ENCODE measurements around the gene NEB.

The NEB gene

GRCh38 chr2:151632993-151633565, 101.2 kb downstream of the NEB start:
- TF ChIP-seq GATA2 (IDR thresholded peaks at IDR 0.05; ENCODE audit: low read depth, low read length) (no peak), GATA3 (IDR thresholded peaks at IDR 0.05; ENCODE audit: low read depth, low read length) (no peak)

- TF ChIP-seq GATA3 (IDR thresholded peaks at IDR 0.05; ENCODE audit: low read depth, low read length) (no peak), GATA2 (IDR thresholded peaks at IDR 0.05; ENCODE audit: low read depth, low read length) (no peak)
Measured at GRCh38 chr2:151630372-151630771, 103.9 kb downstream of the NEB start.

- TF ChIP-seq GATA2 (IDR thresholded peaks at IDR 0.05; ENCODE audit: low read depth, low read length) (no peak), GATA3 (IDR thresholded peaks at IDR 0.05; ENCODE audit: low read depth, low read length) (no peak)
Measured at GRCh38 chr2:151627353-151627752, 106.9 kb downstream of the NEB start.

- TF ChIP-seq GATA2 (IDR thresholded peaks at IDR 0.05; ENCODE audit: low read depth, low read length): no peak
- TF ChIP-seq GATA3 (IDR thresholded peaks at IDR 0.05; ENCODE audit: low read depth, low read length): no peak
Measured at GRCh38 chr2:151624271-151624670, 110.0 kb downstream of the NEB start.

GRCh38 chr2:151623631-151624030, 110.6 kb downstream of the NEB start:
- TF ChIP-seq GATA3 (IDR thresholded peaks at IDR 0.05; ENCODE audit: low read depth, low read length): no peak
- no peak for TF ChIP-seq GATA2 (IDR thresholded peaks at IDR 0.05; ENCODE audit: low read depth, low read length)

GRCh38 chr2:151620761-151621160, 113.5 kb downstream of the NEB start:
- no peak for TF ChIP-seq GATA3 (IDR thresholded peaks at IDR 0.05; ENCODE audit: low read depth, low read length)
- no peak for TF ChIP-seq GATA2 (IDR thresholded peaks at IDR 0.05; ENCODE audit: low read depth, low read length)

- TF ChIP-seq GATA3 (IDR thresholded peaks at IDR 0.05; ENCODE audit: low read depth, low read length) (no peak), GATA2 (IDR thresholded peaks at IDR 0.05; ENCODE audit: low read depth, low read length) (no peak)
Measured at GRCh38 chr2:151619337-151619989, 114.8 kb downstream of the NEB start.

- TF ChIP-seq GATA3 (IDR thresholded peaks at IDR 0.05; ENCODE audit: low read depth, low read length): no peak
Measured at GRCh38 chr2:151616760-151617339, 117.4 kb downstream of the NEB start.

GRCh38 chr2:151614606-151615306, 119.5 kb downstream of the NEB start:
- TF ChIP-seq GATA3 (IDR thresholded peaks at IDR 0.05; ENCODE audit: low read depth, low read length): no peak
- no peak for TF ChIP-seq GATA2 (IDR thresholded peaks at IDR 0.05; ENCODE audit: low read depth, low read length)

GRCh38 chr2:151614159-151614558, 120.1 kb downstream of the NEB start:
- TF ChIP-seq GATA3 (IDR thresholded peaks at IDR 0.05; ENCODE audit: low read depth, low read length): no peak
- no peak for TF ChIP-seq GATA2 (IDR thresholded peaks at IDR 0.05; ENCODE audit: low read depth, low read length)

GRCh38 chr2:151611351-151611750, 122.9 kb downstream of the NEB start:
- TF ChIP-seq GATA2 (IDR thresholded peaks at IDR 0.05; ENCODE audit: low read depth, low read length) (no peak), GATA3 (IDR thresholded peaks at IDR 0.05; ENCODE audit: low read depth, low read length) (no peak)

- no peak for TF ChIP-seq GATA2 (IDR thresholded peaks at IDR 0.05; ENCODE audit: low read depth, low read length)
- no peak for TF ChIP-seq GATA3 (IDR thresholded peaks at IDR 0.05; ENCODE audit: low read depth, low read length)
Measured at GRCh38 chr2:151610310-151610709, 124.0 kb downstream of the NEB start.

- TF ChIP-seq GATA3 (IDR thresholded peaks at IDR 0.05; ENCODE audit: low read depth, low read length): no peak
- TF ChIP-seq GATA2 (IDR thresholded peaks at IDR 0.05; ENCODE audit: low read depth, low read length): no peak
Measured at GRCh38 chr2:151609705-151610104, 124.6 kb downstream of the NEB start.

GRCh38 chr2:151577116-151577515, 157.2 kb downstream of the NEB start:
- TF ChIP-seq GATA2 (IDR thresholded peaks at IDR 0.05; ENCODE audit: low read depth, low read length) (no peak), GATA3 (IDR thresholded peaks at IDR 0.05; ENCODE audit: low read depth, low read length) (no peak)

GRCh38 chr2:151576080-151576479, 158.2 kb downstream of the NEB start:
- TF ChIP-seq GATA3 (IDR thresholded peaks at IDR 0.05; ENCODE audit: low read depth, low read length): no peak
- no peak for TF ChIP-seq GATA2 (IDR thresholded peaks at IDR 0.05; ENCODE audit: low read depth, low read length)

All from SH-SY5Y (cell line).